Endothelial cell (in vitro differentiated cells): ENCODE data around the gene DCANP1. TPM values are rescaled to one million over a fixed set of nuclear protein-coding genes. Genes with fewer than 3 reads are reported as not detected.

Experiments used
- DNase-seq: peaks from one replicate; pipeline ENCODE4 v3.0.0; 2021; ENCODE audit warnings: low spot score
- H3K27ac Mint-ChIP-seq: one replicate; pipeline ENCODE4 v1.8.0; 2021; ENCODE audit warnings: mixed read lengths, inconsistent platforms; ENCODE audit not compliant: unreplicated experiment
- H3K27me3 Mint-ChIP-seq: one replicate; pipeline ENCODE4 v1.8.0; 2021; ENCODE audit warnings: mild to moderate bottlenecking, moderate library complexity, mixed read lengths, inconsistent platforms; ENCODE audit not compliant: unreplicated experiment
- H3K36me3 Mint-ChIP-seq: one replicate; pipeline ENCODE4 v1.8.0; 2021; ENCODE audit warnings: mild to moderate bottlenecking, low read depth, mixed read lengths, inconsistent platforms; ENCODE audit not compliant: unreplicated experiment
- H3K4me1 Mint-ChIP-seq: one replicate; pipeline ENCODE4 v1.8.0; 2021; ENCODE audit warnings: mild to moderate bottlenecking, mixed read lengths, inconsistent platforms; ENCODE audit not compliant: unreplicated experiment
- H3K4me3 Mint-ChIP-seq: one replicate; pipeline ENCODE4 v1.8.0; 2021; ENCODE audit warnings: mild to moderate bottlenecking, mixed read lengths, inconsistent platforms; ENCODE audit not compliant: unreplicated experiment
- H3K9me3 Mint-ChIP-seq: one replicate; pipeline ENCODE4 v1.8.0; 2021; ENCODE audit warnings: mixed read lengths, inconsistent platforms; ENCODE audit not compliant: unreplicated experiment
- total RNA-seq: library from RNA; stranded (reverse); fragmentation: NEBNext Ultra II Directional; extraction: Animal tissue kit (Norgen Biotek cat#: 25700); gene quantifications from one replicate; pipeline ENCODE4 v1.2.1, GENCODE V29; 2021; ENCODE audit not compliant: unreplicated experiment
- TF ChIP-seq, protein P1 (sequence below): fragments of 200-600 bp; sonication (generic); IDR thresholded peaks from one replicate; pipeline ENCODE4 v1.5.0; 2021; ENCODE audit warnings: antibody characterized with exemption; ENCODE audit not compliant: unreplicated experiment

DCANP1 gene
- total RNA-seq, 1 donor from 2014 or later = not detected

DNA sequence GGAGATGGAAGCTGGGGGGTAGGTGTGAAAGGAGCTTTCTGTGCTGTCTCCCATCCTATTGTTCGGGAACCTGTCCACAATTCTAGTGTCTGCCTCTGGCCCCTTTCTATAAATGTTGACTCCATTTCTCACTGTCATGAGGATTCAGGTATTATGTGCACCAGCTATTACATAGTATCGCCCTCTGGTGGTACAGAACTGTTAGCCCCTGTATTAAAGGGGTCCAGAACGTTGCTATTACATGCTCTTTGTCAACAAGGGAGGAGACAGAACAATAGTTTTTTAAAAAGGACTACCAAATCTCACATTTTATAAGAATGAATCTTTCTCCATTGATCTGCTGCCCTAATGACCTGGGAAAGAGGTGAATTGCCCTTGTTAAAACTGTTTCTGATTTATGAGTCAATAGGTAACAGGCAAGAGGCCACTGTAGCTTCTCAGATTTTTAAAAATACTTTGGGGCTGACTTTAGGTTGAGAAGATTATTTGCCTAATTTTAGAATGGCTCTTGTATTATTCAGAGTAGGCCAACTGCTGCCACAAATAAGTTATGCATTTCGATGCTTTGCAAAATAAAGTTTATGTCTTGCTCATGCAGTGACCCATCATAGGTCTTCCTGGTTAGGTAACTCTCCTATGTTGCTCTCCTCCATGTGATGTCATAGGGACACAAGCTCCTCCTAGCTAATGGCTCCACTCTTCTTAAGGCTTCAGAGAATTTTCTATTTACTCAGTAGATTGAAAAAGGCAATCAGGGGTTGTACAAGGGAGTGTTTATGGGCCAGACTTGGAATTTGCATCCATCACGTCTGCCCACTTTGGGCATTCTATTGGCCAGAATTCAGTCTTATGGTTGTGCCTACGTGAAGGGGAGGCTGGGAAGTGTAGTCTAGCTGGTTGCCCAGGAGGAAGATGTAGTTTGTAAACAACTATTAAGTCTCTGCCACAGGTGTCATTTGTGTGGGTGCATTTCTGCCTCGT lies 20.8 kb downstream of the DCANP1 start:
- no peak overlapping the region for H3K27ac Mint-ChIP-seq
- H3K36me3 Mint-ChIP-seq = peaks cover 4% of the 10 kb centered on the region
- H3K27me3 Mint-ChIP-seq = no peaks in the 10 kb centered on the region
- H3K4me3 Mint-ChIP-seq = no peak overlapping the region
- H3K4me1 Mint-ChIP-seq = no peaks in the 10 kb centered on the region
- TF ChIP-seq, protein P1, sequence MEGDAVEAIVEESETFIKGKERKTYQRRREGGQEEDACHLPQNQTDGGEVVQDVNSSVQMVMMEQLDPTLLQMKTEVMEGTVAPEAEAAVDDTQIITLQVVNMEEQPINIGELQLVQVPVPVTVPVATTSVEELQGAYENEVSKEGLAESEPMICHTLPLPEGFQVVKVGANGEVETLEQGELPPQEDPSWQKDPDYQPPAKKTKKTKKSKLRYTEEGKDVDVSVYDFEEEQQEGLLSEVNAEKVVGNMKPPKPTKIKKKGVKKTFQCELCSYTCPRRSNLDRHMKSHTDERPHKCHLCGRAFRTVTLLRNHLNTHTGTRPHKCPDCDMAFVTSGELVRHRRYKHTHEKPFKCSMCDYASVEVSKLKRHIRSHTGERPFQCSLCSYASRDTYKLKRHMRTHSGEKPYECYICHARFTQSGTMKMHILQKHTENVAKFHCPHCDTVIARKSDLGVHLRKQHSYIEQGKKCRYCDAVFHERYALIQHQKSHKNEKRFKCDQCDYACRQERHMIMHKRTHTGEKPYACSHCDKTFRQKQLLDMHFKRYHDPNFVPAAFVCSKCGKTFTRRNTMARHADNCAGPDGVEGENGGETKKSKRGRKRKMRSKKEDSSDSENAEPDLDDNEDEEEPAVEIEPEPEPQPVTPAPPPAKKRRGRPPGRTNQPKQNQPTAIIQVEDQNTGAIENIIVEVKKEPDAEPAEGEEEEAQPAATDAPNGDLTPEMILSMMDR = peak; percentile 72
- H3K9me3 Mint-ChIP-seq = no peaks in the 10 kb centered on the region
- peak; percentile 44 for DNase-seq

DNA sequence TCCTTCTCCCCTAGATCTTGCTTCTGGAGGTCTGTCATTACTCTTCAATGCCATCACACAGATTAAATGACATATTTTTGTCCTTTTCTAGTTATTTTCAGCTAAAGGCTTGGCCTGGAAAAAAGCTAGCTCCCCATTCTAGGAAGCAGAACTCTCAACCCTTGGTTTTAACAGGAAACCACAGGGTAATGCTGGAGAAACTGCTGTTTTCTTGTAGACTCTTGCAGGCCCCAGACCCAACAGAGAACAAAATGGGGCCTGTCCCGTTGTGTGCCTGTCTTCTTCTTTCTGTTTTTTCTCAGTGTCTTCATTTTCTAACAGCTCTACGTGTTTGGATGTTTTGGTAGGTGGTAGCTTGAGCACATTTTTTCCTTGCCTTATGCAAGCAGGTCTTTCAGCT lies 21.5 kb downstream of the DCANP1 start:
- H3K4me1 Mint-ChIP-seq = no peaks in the 10 kb centered on the region
- TF ChIP-seq, protein P1 = no peak
- no peak for DNase-seq
- H3K9me3 Mint-ChIP-seq = no peaks in the 10 kb centered on the region
- H3K27me3 Mint-ChIP-seq = no peaks in the 10 kb centered on the region
- no peak overlapping the region for H3K4me3 Mint-ChIP-seq
- peaks cover 4% of the 10 kb centered on the region for H3K36me3 Mint-ChIP-seq
- H3K27ac Mint-ChIP-seq = no peak overlapping the region

DNA sequence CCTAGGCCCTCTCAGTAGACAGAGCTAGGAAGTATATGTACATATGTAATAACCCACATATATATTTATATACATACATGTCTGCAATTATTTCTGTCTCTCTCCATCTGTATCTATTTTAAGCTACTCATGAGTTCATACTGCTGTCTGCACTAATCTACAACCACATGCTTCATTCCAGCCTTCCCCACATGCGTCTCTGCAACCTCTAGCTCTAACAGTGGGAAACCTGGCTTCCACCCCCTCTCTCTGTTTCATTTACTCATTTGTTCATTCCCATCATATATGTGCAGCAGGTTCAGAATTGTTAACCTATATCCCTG lies 23.3 kb downstream of the DCANP1 start:
- DNase-seq = no peak
- Mint-ChIP-seq H3K4me1 (no peaks in the 10 kb centered on the region), H3K27me3 (no peaks in the 10 kb centered on the region), H3K4me3 (no peak overlapping the region), H3K27ac (no peak overlapping the region), H3K36me3 (peaks cover 2% of the 10 kb centered on the region), H3K9me3 (no peaks in the 10 kb centered on the region)
- TF ChIP-seq, protein P1 = no peak

DNA sequence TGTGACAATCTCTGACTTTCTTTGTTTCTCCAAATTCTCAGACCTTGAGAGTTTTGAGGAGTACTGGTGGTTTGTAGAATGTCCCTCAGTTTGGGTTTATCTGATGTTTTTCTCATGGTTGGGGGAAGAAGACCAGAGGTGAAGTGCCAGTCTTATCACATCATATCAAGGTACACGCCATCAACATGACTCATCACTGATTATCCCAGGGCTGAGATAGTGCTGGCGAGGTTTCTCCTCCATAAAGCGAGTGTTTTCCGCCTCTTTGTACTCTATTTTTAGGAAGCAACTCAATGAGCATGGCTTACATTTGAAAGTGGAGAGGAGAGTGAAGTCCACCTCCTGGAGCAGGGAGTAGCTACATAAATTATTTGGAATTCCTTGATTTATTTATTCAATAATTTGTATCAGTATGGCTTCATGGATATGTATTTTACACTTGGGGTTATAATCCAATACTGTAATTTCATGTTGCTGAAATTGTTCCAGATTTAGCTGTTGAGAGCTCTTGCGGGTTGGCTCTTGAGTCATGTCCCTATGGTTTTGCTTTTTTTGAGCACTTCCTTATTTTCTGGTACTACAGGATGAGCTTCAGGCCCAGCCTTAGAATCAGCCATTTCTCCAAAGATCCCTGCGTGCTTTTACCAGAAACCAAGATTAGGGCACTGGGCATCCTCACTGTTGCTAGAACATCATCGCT lies 23.9 kb downstream of the DCANP1 start:
- no peak overlapping the region for H3K27ac Mint-ChIP-seq
- TF ChIP-seq, protein P1 = no peak
- H3K4me1 Mint-ChIP-seq = no peaks in the 10 kb centered on the region
- DNase-seq = no peak
- no peak overlapping the region for H3K4me3 Mint-ChIP-seq
- H3K9me3 Mint-ChIP-seq = no peaks in the 10 kb centered on the region
- no peaks in the 10 kb centered on the region for H3K27me3 Mint-ChIP-seq
- H3K36me3 Mint-ChIP-seq = no peaks in the 10 kb centered on the region

- Mint-ChIP-seq H3K9me3 (no peaks in the 10 kb centered on the region), H3K36me3 (no peaks in the 10 kb centered on the region), H3K27ac (no peak overlapping the region), H3K27me3 (no peaks in the 10 kb centered on the region), H3K4me1 (no peaks in the 10 kb centered on the region), H3K4me3 (no peak overlapping the region)
- TF ChIP-seq, protein P1 = no peak
- DNase-seq = no peak
Measured at GRCh38 chr5:135422419-135422818, 24.7 kb downstream of the DCANP1 start.
